Chondrocyte (in vitro differentiated cells): Measurements from ENCODE around the gene EMP1. TPM values are rescaled to one million over a fixed set of nuclear protein-coding genes. Genes with fewer than 3 reads are reported as not detected.

Experiments used
- DNase-seq: peaks from one replicate; pipeline ENCODE4 v3.0.0; 2021; ENCODE audit warnings: mixed read lengths, low spot score
- H3K27ac Mint-ChIP-seq: one replicate; pipeline ENCODE4 v1.8.0; 2021; ENCODE audit warnings: mild to moderate bottlenecking, moderate library complexity, mixed read lengths; ENCODE audit not compliant: unreplicated experiment
- H3K27me3 Mint-ChIP-seq: 2 replicates; pipeline ENCODE4 v1.8.0; 2021; ENCODE audit warnings: low read depth, mixed read lengths
- H3K36me3 Mint-ChIP-seq: 2 replicates; pipeline ENCODE4 v1.8.0; 2021; ENCODE audit warnings: low read depth, mixed read lengths
- H3K4me1 Mint-ChIP-seq: 2 replicates; pipeline ENCODE4 v1.8.0; 2021; ENCODE audit warnings: low read depth, mild to moderate bottlenecking, mixed read lengths
- H3K4me3 Mint-ChIP-seq: one replicate; pipeline ENCODE4 v1.8.0; 2021; ENCODE audit warnings: mild to moderate bottlenecking, moderate library complexity, mixed read lengths; ENCODE audit not compliant: unreplicated experiment
- H3K9me3 Mint-ChIP-seq: 2 replicates; pipeline ENCODE4 v1.8.0; 2021; ENCODE audit warnings: low read depth, mixed read lengths
- total RNA-seq: library from RNA; stranded (reverse); gene quantifications from 3 replicates; pipeline ENCODE4 v1.2.1, GENCODE V29; 2021
- TF ChIP-seq, protein P1 (sequence below): fragments of 200-600 bp; sonication (generic); IDR thresholded peaks from 2 replicates; pipeline ENCODE4 v1.5.0; 2021; ENCODE audit warnings: antibody characterized with exemption, mild to moderate bottlenecking, moderate library complexity

Gene EMP1
- total RNA-seq, 1 donor from 2014 or later = 35.7 TPM

DNA sequence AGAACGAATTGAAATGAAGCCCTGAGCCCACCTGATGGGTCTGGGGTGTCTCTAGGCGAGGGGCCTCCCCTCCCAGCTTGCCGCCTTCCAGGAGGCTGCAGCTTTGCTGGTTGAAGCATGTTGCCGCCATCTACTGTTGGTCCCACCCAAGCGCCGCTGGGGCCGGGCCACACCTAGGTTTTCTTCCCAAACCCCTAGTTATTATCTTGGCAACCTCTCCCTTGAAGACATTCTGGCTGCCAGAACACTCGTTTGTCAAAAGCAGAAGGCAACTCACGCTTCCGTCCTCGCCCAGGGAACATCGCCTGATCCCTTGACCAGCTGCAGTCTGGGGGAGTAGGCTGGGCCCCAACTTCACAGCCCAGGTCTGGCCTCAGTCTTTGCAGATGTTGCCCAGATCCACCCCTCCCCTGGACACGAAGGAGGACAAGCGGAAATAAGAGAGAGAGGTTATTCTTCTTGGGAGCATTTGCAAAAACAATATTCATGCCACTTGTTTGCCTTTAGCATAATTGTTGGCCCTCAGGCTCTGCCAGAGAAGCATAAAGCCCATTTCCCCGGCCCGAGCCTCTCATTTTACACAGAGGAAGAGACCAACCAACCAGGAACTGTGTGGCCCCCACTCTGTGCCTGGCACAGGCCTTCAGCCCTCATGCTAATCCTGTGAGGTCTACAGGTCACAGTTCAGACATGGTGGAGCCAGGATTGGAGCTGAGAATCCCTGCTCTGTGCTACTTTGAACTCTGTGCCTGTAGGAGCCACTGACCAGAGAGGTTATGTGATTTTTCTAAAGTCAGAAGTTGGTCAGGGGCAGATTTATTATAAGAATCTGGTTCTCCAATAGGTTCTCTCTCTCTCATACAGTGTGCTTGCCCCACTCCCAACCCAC lies 6.8 kb downstream of the EMP1 start:
- Mint-ChIP-seq H3K4me1 (peaks cover 58% of the 10 kb centered on the region), H3K27ac (no peak overlapping the region), H3K9me3 (no peaks in the 10 kb centered on the region), H3K27me3 (no peaks in the 10 kb centered on the region), H3K4me3 (no peak overlapping the region), H3K36me3 (no peaks in the 10 kb centered on the region)
- no peak for DNase-seq
- TF ChIP-seq, protein P1, sequence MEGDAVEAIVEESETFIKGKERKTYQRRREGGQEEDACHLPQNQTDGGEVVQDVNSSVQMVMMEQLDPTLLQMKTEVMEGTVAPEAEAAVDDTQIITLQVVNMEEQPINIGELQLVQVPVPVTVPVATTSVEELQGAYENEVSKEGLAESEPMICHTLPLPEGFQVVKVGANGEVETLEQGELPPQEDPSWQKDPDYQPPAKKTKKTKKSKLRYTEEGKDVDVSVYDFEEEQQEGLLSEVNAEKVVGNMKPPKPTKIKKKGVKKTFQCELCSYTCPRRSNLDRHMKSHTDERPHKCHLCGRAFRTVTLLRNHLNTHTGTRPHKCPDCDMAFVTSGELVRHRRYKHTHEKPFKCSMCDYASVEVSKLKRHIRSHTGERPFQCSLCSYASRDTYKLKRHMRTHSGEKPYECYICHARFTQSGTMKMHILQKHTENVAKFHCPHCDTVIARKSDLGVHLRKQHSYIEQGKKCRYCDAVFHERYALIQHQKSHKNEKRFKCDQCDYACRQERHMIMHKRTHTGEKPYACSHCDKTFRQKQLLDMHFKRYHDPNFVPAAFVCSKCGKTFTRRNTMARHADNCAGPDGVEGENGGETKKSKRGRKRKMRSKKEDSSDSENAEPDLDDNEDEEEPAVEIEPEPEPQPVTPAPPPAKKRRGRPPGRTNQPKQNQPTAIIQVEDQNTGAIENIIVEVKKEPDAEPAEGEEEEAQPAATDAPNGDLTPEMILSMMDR = peak; percentile 51

DNA sequence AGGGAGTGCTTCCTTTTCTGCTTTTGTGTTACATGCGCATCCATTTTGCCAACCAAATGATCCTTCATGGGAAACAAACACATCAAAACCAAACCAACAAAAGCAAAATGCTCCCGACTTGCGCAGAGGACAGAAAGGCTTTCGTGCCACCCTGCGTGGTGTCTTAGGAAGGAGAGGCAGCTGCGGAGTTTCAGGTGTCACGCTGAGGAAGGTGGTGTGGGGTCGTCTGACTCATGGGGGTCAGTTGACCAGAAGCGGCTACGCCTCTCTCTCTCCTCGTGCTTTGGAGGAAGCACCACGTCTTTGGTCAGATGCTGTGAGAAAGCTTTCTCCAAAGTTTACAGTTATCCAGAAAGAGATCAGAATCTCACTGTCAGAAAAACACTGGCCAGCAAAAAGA lies 7.9 kb downstream of the EMP1 start:
- H3K27me3 Mint-ChIP-seq = no peaks in the 10 kb centered on the region
- peak overlapping the region; percentile 43 for H3K27ac Mint-ChIP-seq
- H3K4me3 Mint-ChIP-seq = no peak overlapping the region
- peaks cover 54% of the 10 kb centered on the region for H3K4me1 Mint-ChIP-seq
- no peaks in the 10 kb centered on the region for H3K36me3 Mint-ChIP-seq
- TF ChIP-seq, protein P1 = no peak
- DNase-seq = no peak
- no peaks in the 10 kb centered on the region for H3K9me3 Mint-ChIP-seq

DNA sequence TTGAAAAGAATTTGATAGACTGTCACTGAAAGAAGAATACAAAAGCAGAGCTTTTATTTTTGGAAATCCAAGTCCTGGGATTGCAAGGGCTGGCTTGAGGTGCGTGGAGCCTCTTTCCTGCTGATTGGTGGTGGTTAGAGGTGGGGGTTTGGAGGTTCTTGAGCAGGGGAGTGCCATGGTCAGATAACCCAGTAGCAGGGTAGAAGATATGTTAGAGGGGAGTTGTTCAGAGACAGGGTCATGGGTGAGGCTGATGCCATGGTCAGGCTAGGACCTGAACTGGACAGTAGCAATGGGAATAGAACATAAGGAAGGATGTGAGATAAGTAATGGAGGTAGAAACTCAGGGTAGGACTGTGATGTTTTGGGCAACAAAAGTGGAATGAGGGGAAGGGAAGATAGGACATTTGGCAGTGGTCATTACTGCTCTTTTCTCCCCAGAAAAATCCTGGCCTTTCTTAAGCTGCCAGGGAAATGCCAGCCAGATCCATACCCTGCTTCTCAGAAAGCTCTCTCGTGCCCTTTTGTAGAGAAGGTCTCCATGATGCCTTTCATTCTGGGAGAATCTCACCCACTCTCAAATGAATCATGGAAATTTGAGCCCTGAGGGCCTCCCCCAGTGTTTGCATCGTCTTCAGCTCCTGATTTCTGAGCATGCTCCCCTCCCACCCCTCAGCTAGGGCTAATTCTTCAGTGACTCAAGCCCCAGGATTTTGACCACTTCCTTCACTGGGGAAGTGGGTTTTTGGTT lies 9.5 kb downstream of the EMP1 start:
- H3K9me3 Mint-ChIP-seq = no peaks in the 10 kb centered on the region
- no peak for DNase-seq
- TF ChIP-seq, protein P1 = no peak
- peak overlapping the region; percentile 93 for H3K27ac Mint-ChIP-seq
- peaks cover 54% of the 10 kb centered on the region for H3K4me1 Mint-ChIP-seq
- H3K27me3 Mint-ChIP-seq = no peaks in the 10 kb centered on the region
- peak overlapping the region; percentile 3 for H3K4me3 Mint-ChIP-seq
- H3K36me3 Mint-ChIP-seq = no peaks in the 10 kb centered on the region

DNA sequence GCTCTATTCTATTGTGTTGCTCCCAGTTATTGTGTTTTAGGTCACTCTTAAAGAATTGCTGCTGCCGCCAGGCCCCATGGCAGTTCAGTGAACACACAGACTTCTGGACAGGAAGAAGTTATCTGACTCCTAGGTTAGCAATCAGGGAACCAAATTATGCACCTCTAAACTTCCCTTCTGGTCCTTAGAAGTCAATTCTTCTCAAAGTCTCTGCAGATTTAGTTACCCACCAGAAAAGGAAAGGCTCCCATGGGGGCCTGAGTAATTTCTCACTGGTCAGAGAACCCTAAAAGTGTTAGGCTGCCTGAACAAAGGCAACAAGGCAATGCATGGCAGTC lies 10.0 kb downstream of the EMP1 start:
- peak overlapping the region; percentile 93 for H3K27ac Mint-ChIP-seq

More for the DNA sequence above, 10.0 kb downstream of the EMP1 start:
- peak overlapping the region; percentile 3 for H3K4me3 Mint-ChIP-seq
- H3K4me1 Mint-ChIP-seq = peaks cover 55% of the 10 kb centered on the region
- H3K36me3 Mint-ChIP-seq = no peaks in the 10 kb centered on the region
- H3K27me3 Mint-ChIP-seq = no peaks in the 10 kb centered on the region
- no peaks in the 10 kb centered on the region for H3K9me3 Mint-ChIP-seq
- TF ChIP-seq, protein P1 = no peak
- no peak for DNase-seq
